A549 treated with Hydrocortisone at 1 μM for 4 hours (cell line): ENCODE results near the gene UMODL1. TPM values are rescaled to one million over a fixed set of nuclear protein-coding genes. Genes with fewer than 3 reads are reported as not detected.

ENCODE experiments used
- total RNA-seq: library from RNA; stranded (reverse); fragments of 200-300 nt; extraction: Qiagen RNA extraction; gene quantifications from 5 replicates; pipeline ENCODE4 v1.2.3, GENCODE V29; 2022

UMODL1 gene, protein sequence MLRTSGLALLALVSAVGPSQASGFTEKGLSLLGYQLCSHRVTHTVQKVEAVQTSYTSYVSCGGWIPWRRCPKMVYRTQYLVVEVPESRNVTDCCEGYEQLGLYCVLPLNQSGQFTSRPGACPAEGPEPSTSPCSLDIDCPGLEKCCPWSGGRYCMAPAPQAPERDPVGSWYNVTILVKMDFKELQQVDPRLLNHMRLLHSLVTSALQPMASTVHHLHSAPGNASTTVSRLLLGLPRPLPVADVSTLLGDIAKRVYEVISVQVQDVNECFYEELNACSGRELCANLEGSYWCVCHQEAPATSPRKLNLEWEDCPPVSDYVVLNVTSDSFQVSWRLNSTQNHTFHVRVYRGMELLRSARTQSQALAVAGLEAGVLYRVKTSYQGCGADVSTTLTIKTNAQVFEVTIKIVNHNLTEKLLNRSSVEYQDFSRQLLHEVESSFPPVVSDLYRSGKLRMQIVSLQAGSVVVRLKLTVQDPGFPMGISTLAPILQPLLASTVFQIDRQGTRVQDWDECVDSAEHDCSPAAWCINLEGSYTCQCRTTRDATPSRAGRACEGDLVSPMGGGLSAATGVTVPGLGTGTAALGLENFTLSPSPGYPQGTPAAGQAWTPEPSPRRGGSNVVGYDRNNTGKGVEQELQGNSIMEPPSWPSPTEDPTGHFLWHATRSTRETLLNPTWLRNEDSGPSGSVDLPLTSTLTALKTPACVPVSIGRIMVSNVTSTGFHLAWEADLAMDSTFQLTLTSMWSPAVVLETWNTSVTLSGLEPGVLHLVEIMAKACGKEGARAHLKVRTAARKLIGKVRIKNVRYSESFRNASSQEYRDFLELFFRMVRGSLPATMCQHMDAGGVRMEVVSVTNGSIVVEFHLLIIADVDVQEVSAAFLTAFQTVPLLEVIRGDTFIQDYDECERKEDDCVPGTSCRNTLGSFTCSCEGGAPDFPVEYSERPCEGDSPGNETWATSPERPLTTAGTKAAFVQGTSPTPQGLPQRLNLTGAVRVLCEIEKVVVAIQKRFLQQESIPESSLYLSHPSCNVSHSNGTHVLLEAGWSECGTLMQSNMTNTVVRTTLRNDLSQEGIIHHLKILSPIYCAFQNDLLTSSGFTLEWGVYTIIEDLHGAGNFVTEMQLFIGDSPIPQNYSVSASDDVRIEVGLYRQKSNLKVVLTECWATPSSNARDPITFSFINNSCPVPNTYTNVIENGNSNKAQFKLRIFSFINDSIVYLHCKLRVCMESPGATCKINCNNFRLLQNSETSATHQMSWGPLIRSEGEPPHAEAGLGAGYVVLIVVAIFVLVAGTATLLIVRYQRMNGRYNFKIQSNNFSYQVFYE
- not detected in 5 replicates for total RNA-seq

DNA sequence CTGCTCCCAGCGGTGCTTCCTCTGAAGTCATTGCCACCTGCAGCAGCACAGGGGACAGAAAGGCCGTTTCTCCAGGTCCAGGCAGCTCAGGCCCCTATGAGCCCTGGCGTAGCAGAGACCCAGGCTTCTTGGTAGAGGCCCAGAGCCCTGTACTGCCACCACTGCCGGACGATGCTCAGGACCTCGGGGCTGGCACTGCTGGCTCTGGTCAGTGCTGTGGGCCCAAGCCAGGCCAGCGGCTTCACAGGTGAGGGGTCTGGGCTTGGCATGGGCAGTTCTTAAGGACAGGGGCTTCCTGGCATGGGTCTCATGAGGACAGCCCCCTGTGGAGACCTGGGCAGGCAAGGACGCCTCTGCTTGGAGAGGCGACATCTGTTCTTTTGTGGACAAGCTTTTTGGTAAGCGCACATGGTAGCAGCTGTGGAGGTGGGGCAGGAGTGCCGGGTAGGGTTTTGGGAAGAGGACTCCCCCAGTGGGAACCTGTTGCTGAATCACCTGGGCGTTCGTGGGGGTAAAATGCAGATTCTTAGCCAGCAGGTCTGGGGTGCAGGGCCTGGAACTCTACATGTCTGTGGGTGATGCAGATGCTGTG is at the start of gene UMODL1:
Gene UMODL1, plus strand, starts transcription at position 172 of the 592 bp plus-strand sequence. Its CDS starts 0 bp downstream, at position 172.

Other genes with a start within 250 kb of the UMODL1 start
- gene PRDM15, start 192.0 kb upstream of the UMODL1 start, total RNA-seq: 2.4 to 3.2 TPM (median 3.0 TPM) in 5 replicates
- gene C2CD2, start 117.3 kb upstream of the UMODL1 start, total RNA-seq: 5.7 to 7.9 TPM (median 6.5 TPM) in 5 replicates
- gene ZBTB21, start 61.0 kb upstream of the UMODL1 start, total RNA-seq: 4.3 to 6.5 TPM (median 5.4 TPM) in 5 replicates
- 1.8 to 2.9 TPM (median 2.6 TPM) in 5 replicates for gene ABCG1, start 147.8 kb downstream of the UMODL1 start, total RNA-seq
- 0.25 TPM in 1 of 5 replicates, not detected in the others for gene TFF3, start 244.1 kb downstream of the UMODL1 start, total RNA-seq